SU-DHL-6 (cell line): ENCODE results near the gene FETUB.
"Not testable (repeated sequence)": the region's sequence is repeated elsewhere in the genome, so short reads cannot be mapped to it uniquely, and the experiment has no call there.

Source experiments
- H2AFZ ChIP-seq: fragments of 200-600 bp; sonication (generic); 2 replicates; pipeline ENCODE4 v1.6.1; 2014; ENCODE audit warnings: low read depth, mild to moderate bottlenecking, moderate library complexity, mixed read lengths, antibody characterized with exemption, low read length; ENCODE audit not compliant: severe bottlenecking
- H3F3A ChIP-seq: fragments of 200-600 bp; shearing (Covaris generic); 2 replicates; pipeline ENCODE4 v1.6.0; 2016; ENCODE audit warnings: antibody characterized with exemption, mild to moderate bottlenecking; ENCODE audit not compliant: insufficient read depth
- H3K27ac ChIP-seq: fragments of 200-600 bp; sonication (generic); 2 replicates; pipeline ENCODE4 v1.5.1; 2016; ENCODE audit warnings: low read depth, mild to moderate bottlenecking, low read length, moderate library complexity, mixed read lengths
- H3K27me3 ChIP-seq: fragments of 200-600 bp; sonication (generic), shearing (Covaris generic); 2 replicates; pipeline ENCODE4 v1.6.0; 2014; ENCODE audit warnings: mild to moderate bottlenecking, low read length
- H3K36me3 ChIP-seq: fragments of 200-600 bp; sonication (generic); 2 replicates; pipeline ENCODE4 v1.6.1; 2014; ENCODE audit warnings: mild to moderate bottlenecking, low read length, mixed read lengths
- H3K4me2 ChIP-seq: fragments of 300-600, 200-600 bp; shearing (Covaris generic), sonication (generic); 2 replicates; pipeline ENCODE4 v1.6.0; 2014; ENCODE audit warnings: low read length, low read depth, mild to moderate bottlenecking; ENCODE audit not compliant: poor library complexity, severe bottlenecking
- H3K4me3 ChIP-seq: fragments of 200-600 bp; sonication (generic); 2 replicates; pipeline ENCODE4 v1.5.1; 2014; ENCODE audit warnings: antibody characterized with exemption, low read length, mild to moderate bottlenecking, mixed read lengths; ENCODE audit not compliant: insufficient read depth, poor library complexity, severe bottlenecking
- H3K79me2 ChIP-seq: fragments of 200-600 bp; sonication (generic); 2 replicates; pipeline ENCODE4 v1.6.1; 2014; ENCODE audit warnings: mild to moderate bottlenecking, low read length, moderate library complexity; ENCODE audit not compliant: insufficient read depth
- H3K9ac ChIP-seq: fragments of 200-600 bp; sonication (generic); 2 replicates; pipeline ENCODE4 v1.7.0; 2014; ENCODE audit warnings: mild to moderate bottlenecking, low read length
- H3K9me2 ChIP-seq: fragments of 200-600 bp; sonication (generic); replicated peaks from 2 replicates; pipeline ENCODE4 v1.6.1; 2014; ENCODE audit warnings: low read length; ENCODE audit not compliant: insufficient read depth
- H3K9me3 ChIP-seq: fragments of 200-600 bp; sonication (generic); 2 replicates; pipeline ENCODE4 v1.6.1; 2014; ENCODE audit warnings: low read length, mixed read lengths; ENCODE audit not compliant: insufficient read depth
- H4K20me1 ChIP-seq: fragments of 200-600 bp; sonication (generic); 2 replicates; pipeline ENCODE4 v1.6.1; 2014; ENCODE audit warnings: low read depth, mild to moderate bottlenecking, antibody characterized with exemption, low read length, moderate library complexity, mixed read lengths
- CTCF ChIP-seq: fragments of 200-600 bp; sonication (generic); IDR thresholded peaks from one replicate; pipeline ENCODE4 v1.5.1; 2017; ENCODE audit warnings: antibody characterized with exemption, mild to moderate bottlenecking, low read length, moderate library complexity; ENCODE audit not compliant: insufficient read depth, poor library complexity, severe bottlenecking
- EZH2phosphoT487 ChIP-seq: fragments of 200-600 bp; sonication (generic), shearing (Covaris generic); conservative IDR thresholded peaks from 2 replicates; pipeline ENCODE4 v1.6.1; 2018; ENCODE audit warnings: mild to moderate bottlenecking, antibody characterized with exemption, low read length, moderate library complexity, mixed read lengths

The FETUB gene

GRCh38 chr3:186680869-186681268 is 40.7 kb downstream of the FETUB start:
- Histone ChIP-seq H3K79me2 (no peaks in the 10 kb centered on the region), H3K27me3 (no peaks in the 10 kb centered on the region), H3K36me3 (no peaks in the 10 kb centered on the region), H4K20me1 (no peaks in the 10 kb centered on the region), H3K9ac (no peak overlapping the region), H3K9me3 (peaks cover 5% of the 10 kb centered on the region; the same call in 1 of the 2 replicates), H3K9me2 (no peaks in the 10 kb centered on the region), H3K4me3 (no peak overlapping the region), H3K27ac (no peak overlapping the region), H2AFZ (no peak overlapping the region), H3K4me2 (no peak overlapping the region), H3F3A (no peaks in the 10 kb centered on the region)
- TF ChIP-seq EZH2phosphoT487 = no peak
- TF ChIP-seq CTCF = no peak

GRCh38 chr3:186682812-186683211 is 42.6 kb downstream of the FETUB start:
- Histone ChIP-seq H3K79me2 (no peaks in the 10 kb centered on the region), H3K27me3 (no peaks in the 10 kb centered on the region), H3K9me3 (peaks cover 8% of the 10 kb centered on the region; the same call in 1 of the 2 replicates), H2AFZ (no peak overlapping the region), H3F3A (no peaks in the 10 kb centered on the region), H3K9me2 (no peaks in the 10 kb centered on the region), H3K27ac (no peak overlapping the region), H3K36me3 (no peaks in the 10 kb centered on the region), H3K4me2 (no peak overlapping the region), H4K20me1 (no peaks in the 10 kb centered on the region), H3K4me3 (no peak overlapping the region), H3K9ac (no peak overlapping the region)
- TF ChIP-seq CTCF (no peak), EZH2phosphoT487 (no peak)

GRCh38 chr3:186683979-186684378 is 43.8 kb downstream of the FETUB start:
- Histone ChIP-seq H3K27ac (no peak overlapping the region), H2AFZ (no peak overlapping the region), H3F3A (no peaks in the 10 kb centered on the region), H3K79me2 (no peaks in the 10 kb centered on the region), H3K9me2 (no peaks in the 10 kb centered on the region), H4K20me1 (no peaks in the 10 kb centered on the region), H3K9ac (no peak overlapping the region), H3K4me2 (no peak overlapping the region), H3K27me3 (no peaks in the 10 kb centered on the region), H3K9me3 (peaks cover 8% of the 10 kb centered on the region; the same call in 1 of the 2 replicates), H3K36me3 (no peaks in the 10 kb centered on the region), H3K4me3 (no peak overlapping the region)
- TF ChIP-seq CTCF (no peak), EZH2phosphoT487 (no peak)

GRCh38 chr3:186686475-186686874 is 46.3 kb downstream of the FETUB start:
- not testable (repeated sequence) for H4K20me1 ChIP-seq, H3K27me3 ChIP-seq, H3K4me2 ChIP-seq, H3K36me3 ChIP-seq, H3K27ac ChIP-seq, H3K9me3 ChIP-seq, H2AFZ ChIP-seq, H3K9ac ChIP-seq, H3K79me2 ChIP-seq, H3K4me3 ChIP-seq, H3K9me2 ChIP-seq, H3F3A ChIP-seq
